ENCODE results near the gene COMMD1. TPM values are rescaled to one million over a fixed set of nuclear protein-coding genes. Genes with fewer than 3 reads are reported as not detected.

The COMMD1 gene
- total RNA-seq, 1 experiment from 2014 or later = 41.4 TPM

GRCh38 chr2:62032096-62032495 is 126.6 kb downstream of the COMMD1 start:
- BruUV-seq (replicated peaks) = no TSS peak
- Histone ChIP-seq H3K27me3 (replicated peaks; ENCODE audit: insufficient read depth, low read depth, low read length, poor library complexity) (no peaks in the 10 kb centered on the region), H3K9me3 (ENCODE audit: low read depth, low read length, poor library complexity, severe bottlenecking) (no peaks in the 10 kb centered on the region), H3K36me3 (ENCODE audit: insufficient read depth, low read length, poor library complexity, severe bottlenecking) (no peaks in the 10 kb centered on the region), H3K4me3 (ENCODE audit: low read depth, low read length, poor library complexity, severe bottlenecking) (no peak overlapping the region), H3K4me1 (ENCODE audit: insufficient read depth, low read length, poor library complexity, severe bottlenecking) (no peaks in the 10 kb centered on the region), H3K27ac (ENCODE audit: low read depth, low read length, poor library complexity, severe bottlenecking) (no peak overlapping the region)
- intact Hi-C loops (cut with micrococcal nuclease; ENCODE audit: unreplicated experiment) = no loop called here
- TF ChIP-seq CTCF (conservative IDR thresholded peaks at IDR 0.05; ENCODE audit: low read depth, low read length) (no peak), EZH2 (IDR thresholded peaks at IDR 0.05; ENCODE audit: borderline replicate concordance, low read depth, low read length, poor library complexity, severe bottlenecking) (no peak)
- ChIA-PET CTCF (no interaction called here), POLR2A (ENCODE audit: low non-redundant PET) (no interaction called here)
- DNase-seq (ENCODE audit: low spot score) = no peak

GRCh38 chr2:62034715-62035114 is 129.2 kb downstream of the COMMD1 start:
- no peaks in the 10 kb centered on the region for H3K27me3 ChIP-seq (replicated peaks; ENCODE audit: insufficient read depth, low read depth, low read length, poor library complexity)
- POLR2A ChIA-PET (ENCODE audit: low non-redundant PET) = no interaction called here
- no TSS peak for BruUV-seq (replicated peaks)

GRCh38 chr2:62036229-62036628 is 130.8 kb downstream of the COMMD1 start:
- no peaks in the 10 kb centered on the region for H3K36me3 ChIP-seq (ENCODE audit: insufficient read depth, low read length, poor library complexity, severe bottlenecking)
- no peak for DNase-seq (ENCODE audit: low spot score)
- TF ChIP-seq CTCF (conservative IDR thresholded peaks at IDR 0.05; ENCODE audit: low read depth, low read length) = no peak
- TF ChIP-seq EZH2 (IDR thresholded peaks at IDR 0.05; ENCODE audit: borderline replicate concordance, low read depth, low read length, poor library complexity, severe bottlenecking) = no peak
- BruUV-seq (replicated peaks) = no TSS peak
- no peaks in the 10 kb centered on the region for H3K4me1 ChIP-seq (ENCODE audit: insufficient read depth, low read length, poor library complexity, severe bottlenecking)
- H3K27ac ChIP-seq (ENCODE audit: low read depth, low read length, poor library complexity, severe bottlenecking) = no peak overlapping the region
- intact Hi-C loops (cut with micrococcal nuclease; ENCODE audit: unreplicated experiment) = no loop called here
- no peaks in the 10 kb centered on the region for H3K9me3 ChIP-seq (ENCODE audit: low read depth, low read length, poor library complexity, severe bottlenecking)
- no peaks in the 10 kb centered on the region for H3K27me3 ChIP-seq (replicated peaks; ENCODE audit: insufficient read depth, low read depth, low read length, poor library complexity)
- no peak overlapping the region for H3K4me3 ChIP-seq (ENCODE audit: low read depth, low read length, poor library complexity, severe bottlenecking)
- POLR2A ChIA-PET (ENCODE audit: low non-redundant PET) = no interaction called here
- CTCF ChIA-PET = no interaction called here

More at GRCh38 chr2:62034715-62035114, 129.2 kb downstream of the COMMD1 start:
- no peak overlapping the region for H3K27ac ChIP-seq (ENCODE audit: low read depth, low read length, poor library complexity, severe bottlenecking)
- DNase-seq (ENCODE audit: low spot score) = no peak
- CTCF ChIA-PET = no interaction called here
- no peaks in the 10 kb centered on the region for H3K4me1 ChIP-seq (ENCODE audit: insufficient read depth, low read length, poor library complexity, severe bottlenecking)
- intact Hi-C loops (cut with micrococcal nuclease; ENCODE audit: unreplicated experiment) = no loop called here
- H3K9me3 ChIP-seq (ENCODE audit: low read depth, low read length, poor library complexity, severe bottlenecking) = no peaks in the 10 kb centered on the region
- TF ChIP-seq CTCF (conservative IDR thresholded peaks at IDR 0.05; ENCODE audit: low read depth, low read length) = no peak
- no peaks in the 10 kb centered on the region for H3K36me3 ChIP-seq (ENCODE audit: insufficient read depth, low read length, poor library complexity, severe bottlenecking)
- H3K4me3 ChIP-seq (ENCODE audit: low read depth, low read length, poor library complexity, severe bottlenecking) = no peak overlapping the region

All from A673 (cell line).